HG02588 (cell line): ENCODE measurements around the gene ZXDC.

Experiments used
- ATAC-seq: cut with Tn5 transposase; IDR thresholded peaks from one replicate; pipeline ENCODE4 v1.9.1; 2021; ENCODE audit warnings: mild to moderate bottlenecking, moderate library complexity; ENCODE audit not compliant: unreplicated experiment

ZXDC gene

DNA sequence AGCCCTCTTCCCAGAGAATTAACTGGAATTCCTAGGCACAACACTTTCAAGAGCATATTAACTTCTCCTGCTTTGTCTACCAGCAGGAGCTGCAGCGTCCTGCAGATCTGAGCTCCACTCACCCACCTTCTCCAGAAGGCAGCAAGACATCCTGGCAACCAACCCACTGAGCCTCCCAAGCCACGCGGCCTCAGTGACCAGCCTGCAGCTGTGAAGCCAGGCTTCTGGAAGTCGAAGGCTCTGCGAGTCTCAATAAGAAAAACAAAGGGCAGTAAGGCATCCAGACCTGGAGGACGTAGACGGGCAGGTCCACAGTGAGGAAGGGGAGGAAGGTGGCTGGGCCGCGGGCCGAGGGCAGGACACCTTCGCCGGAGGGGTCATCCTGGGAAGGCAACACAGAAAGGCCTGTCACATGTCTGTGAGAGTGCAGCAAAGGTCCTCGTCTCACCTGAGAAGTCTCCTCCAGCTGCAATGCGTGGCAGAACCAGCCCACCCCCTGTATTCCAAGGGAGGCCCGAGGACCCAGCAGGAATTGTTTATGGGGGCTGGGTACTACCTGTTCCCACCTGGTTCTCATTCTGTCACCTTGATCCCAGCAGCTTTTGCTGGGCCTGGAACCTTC, 36.2 kb downstream of the ZXDC start:
- ATAC-seq, result no peak

DNA sequence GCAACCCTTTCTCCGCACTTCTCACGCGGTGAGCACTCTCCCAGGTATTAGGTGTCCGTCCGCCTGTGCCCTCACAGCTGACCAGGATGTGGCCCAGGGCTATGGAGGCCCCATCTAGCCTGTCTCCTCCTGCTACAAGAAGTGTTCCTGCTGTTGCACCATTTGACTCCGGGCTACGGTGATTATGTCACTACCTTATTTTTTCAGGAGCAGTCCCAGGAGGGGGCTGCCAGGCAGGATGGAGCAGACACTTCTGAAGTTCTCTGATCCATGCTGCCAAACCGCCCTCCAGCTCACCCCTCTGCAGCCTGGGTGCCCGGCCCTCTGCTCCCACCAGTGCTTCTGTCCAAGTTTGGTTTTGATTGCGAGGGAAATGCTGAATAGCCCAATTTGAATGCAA, 36.9 kb downstream of the ZXDC start:
- ATAC-seq, result no peak

DNA sequence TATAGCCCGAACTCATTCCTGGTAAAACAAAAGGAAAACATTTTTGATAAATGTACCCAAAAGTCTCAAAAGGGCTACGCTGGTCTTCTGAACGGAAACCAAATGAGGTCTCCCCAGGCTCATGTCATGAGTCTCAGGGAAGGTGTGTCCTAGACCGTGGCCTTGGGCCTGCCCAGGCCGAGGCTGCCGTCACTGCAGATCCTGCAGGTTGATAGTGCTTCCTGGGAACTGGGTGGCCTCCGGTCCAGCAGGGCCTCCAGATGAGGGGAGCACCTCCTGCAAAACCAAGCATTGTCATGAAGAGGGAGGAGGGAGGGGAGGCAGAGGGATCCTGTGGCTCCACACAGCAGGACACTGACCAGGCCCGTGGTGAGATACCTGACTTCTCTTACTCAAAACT, 37.5 kb downstream of the ZXDC start:
- ATAC-seq, result no peak

DNA sequence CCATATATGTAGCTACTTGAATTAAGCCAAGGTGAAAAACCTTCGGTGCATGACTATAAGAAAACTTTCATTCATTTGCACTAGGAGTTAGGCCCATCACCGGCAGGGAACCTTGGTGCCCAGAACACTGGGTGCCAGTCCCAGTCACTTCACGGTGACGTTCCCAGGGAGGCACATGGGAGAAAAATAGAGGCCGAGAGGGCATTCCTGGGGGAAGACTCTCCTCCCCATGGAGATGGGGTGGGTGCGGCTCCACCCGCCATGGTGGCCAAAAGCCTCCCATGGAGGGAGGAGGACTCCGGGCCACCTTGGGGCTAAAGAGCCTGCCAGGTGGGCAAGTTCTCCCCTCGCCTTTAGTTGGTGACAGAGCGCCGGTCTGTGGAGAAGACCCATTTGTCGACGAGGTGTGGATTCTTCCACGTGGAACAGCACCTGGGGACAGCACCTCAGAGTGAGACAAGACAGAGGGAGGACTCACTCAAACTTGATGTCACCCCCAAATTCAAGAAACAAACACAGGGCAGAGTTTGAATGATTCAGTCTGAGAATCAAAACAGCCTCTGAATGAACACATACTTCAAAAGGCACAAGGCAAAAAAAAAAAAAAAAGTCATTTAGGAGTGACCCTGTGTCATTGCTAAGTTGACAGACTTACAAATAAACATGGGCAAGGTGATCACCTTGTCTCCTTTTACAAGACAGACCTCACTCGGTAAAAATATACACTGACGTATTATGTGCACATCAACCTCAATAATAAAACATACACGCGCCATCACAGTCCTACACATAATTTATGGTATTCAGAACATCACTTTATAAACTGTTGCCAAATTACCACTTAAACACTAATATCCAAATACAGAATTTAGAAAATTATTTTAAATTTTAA, 38.6 kb downstream of the ZXDC start:
- ATAC-seq, result no peak

DNA sequence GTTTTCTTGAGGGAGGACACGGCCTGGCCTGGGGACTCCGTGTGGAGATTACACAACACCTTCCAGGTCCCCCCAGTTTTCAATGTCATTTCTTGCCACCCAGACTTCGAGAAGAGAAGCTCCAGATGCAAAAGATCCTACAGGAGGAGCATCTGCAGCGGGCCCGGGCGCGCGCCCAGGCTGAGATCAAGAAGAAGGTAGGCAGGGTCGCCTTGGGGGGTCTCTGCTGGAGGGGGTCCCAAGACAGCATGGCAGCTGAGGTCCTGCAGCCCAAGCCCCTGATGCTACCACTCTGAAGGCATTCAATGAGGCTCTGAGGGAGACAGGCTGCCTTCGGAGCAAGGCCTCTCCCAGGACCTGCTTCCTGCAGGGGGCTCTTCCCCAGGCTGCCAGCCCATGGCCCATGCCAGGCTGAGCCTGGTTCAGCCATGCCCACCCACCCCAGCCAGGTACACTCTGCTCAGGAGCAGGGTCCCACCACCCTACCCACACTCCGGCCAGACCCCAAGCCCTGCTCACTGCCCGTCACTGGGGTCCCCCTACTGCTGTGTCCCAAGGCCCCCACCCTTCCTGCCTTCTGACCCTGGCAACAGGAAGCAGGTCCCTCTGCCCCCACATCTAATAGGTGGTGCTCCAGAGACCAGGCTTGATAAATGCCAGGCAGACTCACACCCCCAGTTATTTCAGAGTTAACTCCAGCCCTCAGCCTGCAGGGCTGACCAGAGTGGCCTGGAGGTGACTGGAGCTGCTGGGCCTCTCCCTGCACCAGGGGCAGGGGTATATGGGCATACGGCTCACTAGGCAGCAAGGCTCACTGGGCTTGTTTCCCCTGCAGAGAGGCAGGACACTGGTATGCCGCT, 40.0 kb downstream of the ZXDC start:
- no peak for ATAC-seq

DNA sequence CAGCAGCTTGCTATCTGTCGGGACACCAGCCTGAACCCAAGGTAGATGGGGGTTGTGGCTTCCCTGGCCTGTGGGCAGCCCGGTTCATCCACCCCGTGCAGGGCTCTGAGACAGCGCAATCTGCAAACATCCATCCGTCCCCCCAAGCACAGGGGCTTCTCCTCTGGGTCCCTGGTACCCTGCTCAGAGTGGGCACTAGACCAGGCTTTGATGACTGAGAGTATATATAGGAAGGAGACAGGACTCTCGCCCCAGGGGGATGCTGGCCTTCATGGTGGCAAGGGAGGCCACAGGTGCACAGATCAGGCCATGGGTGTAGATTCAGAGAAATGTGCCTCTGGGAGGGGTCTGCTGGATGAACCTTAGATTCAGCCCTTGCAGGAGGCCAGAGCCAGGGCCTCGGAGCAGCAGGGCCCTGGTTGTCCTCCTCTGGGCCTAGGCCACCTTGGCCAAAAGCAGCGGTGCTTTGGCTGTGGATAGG, 40.7 kb downstream of the ZXDC start:
- no peak for ATAC-seq

DNA sequence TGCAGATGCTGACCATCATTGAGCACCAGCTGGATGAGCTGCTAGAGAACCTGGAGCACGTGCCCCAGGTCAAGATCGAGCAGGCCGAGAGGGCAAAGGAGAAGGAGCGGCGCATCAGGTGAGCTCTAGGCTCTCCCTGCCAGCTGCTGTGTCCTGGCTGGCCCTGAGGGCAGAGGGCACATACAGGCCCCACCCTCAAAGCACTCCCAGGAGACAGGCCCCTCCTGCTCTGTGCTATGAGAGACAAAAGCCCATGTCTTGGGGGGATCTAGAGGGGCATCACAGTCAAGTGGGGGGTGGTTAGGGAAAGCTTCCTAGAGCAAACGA, 41.5 kb downstream of the ZXDC start:
- ATAC-seq, result no peak

DNA sequence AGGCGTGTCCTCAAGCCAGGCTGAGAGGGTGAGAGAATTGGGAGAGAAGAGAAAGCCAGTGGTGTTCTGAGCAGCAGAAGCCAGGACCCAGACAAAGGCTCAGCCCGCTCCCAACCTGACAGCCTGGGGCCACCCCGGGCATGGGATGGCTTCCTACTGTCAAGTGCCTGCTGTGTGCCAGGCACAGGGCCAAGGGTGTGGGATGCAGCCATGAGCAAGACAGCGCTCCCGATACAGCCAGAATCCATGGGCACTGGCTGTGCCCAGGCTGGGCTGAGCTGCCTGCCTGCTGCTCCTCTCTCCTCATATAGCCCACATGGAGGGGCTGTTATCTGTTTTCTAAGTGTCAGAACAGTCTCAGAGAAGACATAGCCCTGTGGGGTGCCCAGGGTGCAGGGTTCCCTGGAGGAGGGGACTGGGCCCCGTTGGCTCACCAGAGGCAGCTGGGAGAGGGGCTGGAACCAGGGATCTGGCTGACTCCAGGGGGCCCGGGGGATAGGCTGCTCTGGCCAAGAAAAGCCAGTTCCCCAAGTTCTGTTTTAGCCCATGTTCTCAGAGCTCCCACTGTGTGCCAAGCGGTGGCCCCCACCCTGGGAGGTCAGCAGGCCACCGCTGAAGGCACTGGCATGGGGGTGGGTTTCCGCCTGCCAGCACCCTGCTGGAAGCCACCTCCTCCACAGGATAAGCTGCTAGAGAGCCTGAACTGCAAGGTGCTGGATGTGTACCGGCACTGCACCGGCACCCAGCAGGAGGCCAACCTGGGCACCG, 42.0 kb downstream of the ZXDC start:
- ATAC-seq, result no peak

DNA sequence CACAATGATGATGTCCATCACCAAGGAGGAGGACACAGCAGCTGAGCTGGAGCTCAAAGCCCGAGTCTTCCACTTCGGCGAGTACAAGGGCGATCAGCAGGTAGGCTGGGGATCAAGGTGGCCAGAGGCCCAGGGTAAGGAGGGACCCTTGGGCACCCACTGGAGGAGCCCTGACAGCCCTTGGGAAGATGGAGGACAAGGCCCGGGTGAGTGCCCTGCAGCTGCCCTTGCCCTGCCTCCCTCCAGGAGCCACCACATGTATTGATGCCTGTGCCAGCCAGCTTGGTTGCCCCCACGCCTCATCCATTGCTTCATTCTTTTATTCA, 42.6 kb downstream of the ZXDC start:
- ATAC-seq, result no peak

DNA sequence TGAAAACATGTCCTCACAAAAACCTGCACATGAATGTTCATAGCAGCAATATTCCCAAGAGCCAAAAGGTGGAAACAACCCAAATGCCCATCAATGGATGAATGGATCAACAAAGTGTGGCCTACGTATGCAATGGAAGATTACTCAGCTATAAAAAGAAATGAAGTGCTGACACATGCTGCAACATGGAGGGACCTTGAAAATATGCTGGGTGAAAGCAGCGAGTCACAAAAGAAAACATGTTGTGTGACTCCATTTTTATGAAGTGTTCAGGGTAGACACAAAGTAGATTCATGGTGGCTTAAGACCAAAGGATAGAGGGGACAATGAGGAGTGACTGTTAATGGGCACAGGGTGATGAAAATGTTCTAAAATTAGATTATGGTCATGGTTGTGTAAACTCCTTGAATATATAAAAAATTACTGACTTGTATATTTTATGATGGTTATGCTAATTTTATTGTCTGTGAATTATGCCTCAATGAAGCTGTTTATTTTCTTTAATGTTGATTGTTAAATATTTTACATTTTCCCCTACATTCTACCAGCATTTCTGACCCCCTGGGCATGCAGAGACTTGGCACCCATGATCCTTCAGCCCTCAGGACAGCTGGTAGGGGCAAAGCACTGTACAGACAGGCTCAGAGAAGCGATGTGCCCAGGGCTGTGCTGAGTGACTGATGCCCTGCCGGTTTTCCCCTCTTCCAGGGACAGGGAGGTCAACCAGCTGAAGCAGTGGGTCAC, 43.2 kb downstream of the ZXDC start:
- ATAC-seq, result no peak

DNA sequence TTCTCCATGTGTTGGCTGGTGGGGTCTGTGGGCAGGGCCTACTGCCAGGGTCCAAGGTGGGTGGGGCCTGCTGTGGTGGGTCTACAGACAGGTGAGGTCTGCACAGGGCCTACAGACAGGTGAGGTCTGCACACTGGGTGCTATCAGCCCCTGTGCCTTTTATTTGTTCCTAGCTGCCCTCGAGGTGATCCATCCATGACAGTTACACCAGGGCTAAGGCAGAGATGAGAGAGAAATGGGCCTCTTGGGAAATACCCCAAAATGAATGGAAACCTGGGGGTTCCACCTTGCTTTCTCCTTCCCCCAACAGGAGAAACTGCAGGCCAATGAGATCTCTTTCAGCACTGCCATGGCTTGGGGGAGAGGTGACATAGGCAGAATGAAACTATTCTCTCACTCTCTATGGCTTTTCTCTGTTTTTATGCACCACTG, 44.6 kb downstream of the ZXDC start:
- peak; percentile 86 for ATAC-seq

DNA sequence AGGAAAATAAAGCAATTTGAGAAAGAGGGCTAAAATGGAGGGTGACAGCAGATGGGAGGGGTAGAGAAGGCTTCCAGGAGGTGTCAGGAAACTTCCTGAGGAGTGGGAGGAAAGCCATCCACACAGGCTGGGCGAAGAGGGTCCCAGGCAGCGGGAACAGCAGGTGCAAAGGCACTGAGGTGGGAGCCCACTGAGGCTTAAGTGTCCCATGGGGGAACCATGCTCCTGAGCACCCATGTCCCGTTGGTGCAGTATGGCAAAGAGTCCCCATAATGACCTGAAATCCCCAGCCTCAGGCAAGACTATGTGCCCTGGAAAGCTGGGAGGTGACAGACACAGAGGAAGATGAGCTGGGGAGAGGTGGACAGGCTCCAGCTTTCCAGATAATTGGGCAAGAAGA, 50.9 kb downstream of the ZXDC start:
- no peak for ATAC-seq

DNA sequence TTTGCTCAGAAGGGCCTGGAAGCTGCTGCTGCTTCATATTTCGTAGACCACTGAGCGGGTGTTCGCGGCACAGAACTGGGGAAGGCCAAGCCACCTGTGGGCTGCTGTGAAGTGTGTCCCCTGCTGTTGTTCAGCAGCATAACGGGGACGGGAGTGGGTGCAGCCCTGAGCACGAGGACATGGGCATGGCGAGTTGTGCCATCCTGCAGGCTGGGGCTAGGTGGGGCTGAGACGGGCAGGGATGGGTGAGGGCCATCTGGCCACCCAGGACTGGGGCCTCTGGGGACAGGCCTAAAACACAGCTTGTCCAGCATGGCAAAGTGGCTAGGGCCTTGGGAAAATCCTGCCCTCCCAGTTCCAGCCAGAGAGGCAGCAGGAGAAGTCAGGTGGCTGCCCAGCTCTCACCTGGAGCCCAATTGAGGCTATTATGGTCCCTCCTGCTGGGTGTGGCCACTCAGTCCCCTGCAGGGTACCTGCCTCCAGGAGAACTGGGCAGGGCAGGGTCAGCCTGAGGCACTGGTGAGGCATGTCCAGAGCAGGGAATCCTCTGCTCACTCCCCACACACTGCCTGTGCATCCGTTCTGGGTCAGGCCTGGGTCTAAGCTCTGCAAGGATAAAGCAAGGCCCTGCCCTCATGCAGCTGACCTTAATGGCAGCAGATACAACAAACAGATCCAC, 51.5 kb downstream of the ZXDC start:
- ATAC-seq, result no peak

DNA sequence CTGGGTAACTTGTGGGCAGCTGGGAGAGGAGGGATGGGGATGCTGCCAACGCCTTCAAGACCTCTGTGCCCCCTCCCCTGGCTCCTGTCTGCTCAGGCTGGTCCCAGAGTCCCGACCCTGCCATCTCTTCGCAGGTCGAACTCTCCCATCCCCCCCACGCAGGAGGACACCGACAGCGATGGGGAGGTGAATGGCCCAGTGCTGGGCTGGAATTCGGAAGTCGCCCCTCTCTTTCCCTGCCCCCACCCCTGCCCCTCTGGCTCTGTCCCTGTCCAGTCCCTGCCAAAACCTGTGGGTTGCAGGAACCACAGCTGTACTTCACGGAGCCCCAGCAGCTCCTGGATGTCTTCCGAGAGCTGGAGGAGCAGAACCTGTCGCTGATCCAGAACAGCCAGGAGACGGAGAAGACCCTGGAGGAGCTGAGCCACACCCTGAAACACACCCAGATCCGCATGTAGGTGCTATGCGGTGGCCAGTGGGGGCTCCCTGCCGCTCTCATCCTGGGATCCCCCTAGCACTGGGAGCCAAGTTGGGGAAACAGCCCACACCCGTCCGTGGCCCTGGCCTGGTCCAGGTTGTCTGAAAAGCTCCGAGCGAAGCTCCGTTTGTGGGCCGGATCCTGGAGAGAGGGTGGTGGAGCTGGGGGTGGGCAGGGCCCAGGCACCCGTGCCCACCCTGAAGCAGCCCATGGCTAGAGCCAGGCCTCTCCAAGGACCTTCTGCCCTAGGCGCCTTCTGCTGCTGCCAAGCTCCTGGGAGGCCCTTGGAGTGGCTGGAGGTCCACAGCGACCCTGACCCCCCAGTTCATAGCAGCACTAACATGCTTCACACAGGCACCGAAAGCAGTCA, 52.3 kb downstream of the ZXDC start:
- ATAC-seq, result no peak

DNA sequence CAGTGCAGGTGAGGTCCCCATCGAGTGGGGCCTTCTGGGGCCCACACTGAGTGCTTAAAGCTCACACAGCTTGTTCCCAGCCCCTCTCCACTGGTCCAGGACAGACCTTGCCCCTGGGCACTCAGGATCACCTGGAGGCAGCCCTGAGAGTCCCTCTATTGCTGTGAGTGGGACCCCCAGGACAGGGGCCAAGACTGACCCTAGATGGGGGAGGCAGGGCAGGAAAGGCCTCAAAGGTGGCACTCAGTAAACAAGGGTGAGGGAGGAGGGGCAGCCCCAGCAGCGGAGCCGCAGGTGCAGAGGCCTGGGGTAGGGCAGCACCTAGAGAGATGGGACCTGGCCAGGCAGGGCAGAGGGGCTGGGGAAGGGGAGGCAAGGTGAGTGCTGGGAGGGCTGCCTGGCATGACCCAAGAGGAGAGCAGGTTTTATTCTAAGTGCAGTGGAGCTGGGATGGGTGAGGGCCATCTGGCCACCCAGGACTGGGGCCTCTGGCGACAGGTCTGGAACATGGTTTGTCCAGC, 53.1 kb downstream of the ZXDC start:
- ATAC-seq, result no peak

DNA sequence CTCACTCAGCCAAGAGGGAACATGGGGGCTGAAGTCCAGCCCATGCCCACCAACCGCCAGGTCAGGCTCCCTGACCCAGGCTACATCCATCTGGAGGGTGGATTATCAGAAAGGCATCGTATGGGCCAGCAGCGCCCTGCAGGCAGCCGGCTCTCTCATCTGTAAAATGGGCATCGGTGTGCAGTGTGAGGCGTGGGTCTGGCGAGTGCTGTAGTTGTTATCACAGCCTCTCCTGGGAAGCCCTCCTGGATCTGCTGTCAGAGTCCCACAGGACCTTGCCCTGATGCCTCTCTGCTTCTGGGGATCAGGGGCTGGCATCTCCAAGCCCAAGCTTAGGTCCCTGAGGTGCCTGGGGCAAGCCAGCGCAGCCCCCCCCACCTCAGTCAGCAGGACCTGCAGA, 53.6 kb downstream of the ZXDC start:
- no peak for ATAC-seq

DNA sequence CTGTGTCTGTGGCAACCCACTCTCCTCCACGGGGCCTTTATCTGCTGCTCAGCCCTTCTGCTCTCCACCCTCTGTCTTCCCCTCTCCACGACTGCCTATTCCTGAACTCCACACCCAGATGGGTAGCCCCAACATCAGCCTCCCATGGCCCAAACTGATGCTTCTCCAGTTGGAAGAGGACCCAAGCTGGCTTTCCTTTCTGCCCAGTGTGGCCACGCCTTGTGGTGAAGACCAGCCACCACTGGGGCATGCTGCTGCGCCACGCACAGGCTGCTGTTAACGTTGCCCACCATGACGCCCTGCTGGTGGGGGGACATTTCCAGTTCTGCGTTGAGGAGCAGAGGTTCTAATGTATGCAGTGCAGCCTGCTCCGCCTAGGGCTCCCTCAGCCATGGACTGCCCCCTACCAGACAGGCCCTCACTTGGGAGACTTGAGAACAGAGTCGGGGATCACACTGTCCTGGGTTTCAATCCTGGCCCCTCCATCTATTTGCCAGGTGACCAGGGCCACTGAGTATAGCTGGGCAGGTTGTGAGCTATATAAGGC, 54.0 kb downstream of the ZXDC start:
- ATAC-seq, result no peak
